ENCODE results near the gene RIN3.

GRCh38 chr14:92659765-92660561 lies 146.4 kb downstream of the RIN3 start:
- TF ChIP-seq, protein P1, sequence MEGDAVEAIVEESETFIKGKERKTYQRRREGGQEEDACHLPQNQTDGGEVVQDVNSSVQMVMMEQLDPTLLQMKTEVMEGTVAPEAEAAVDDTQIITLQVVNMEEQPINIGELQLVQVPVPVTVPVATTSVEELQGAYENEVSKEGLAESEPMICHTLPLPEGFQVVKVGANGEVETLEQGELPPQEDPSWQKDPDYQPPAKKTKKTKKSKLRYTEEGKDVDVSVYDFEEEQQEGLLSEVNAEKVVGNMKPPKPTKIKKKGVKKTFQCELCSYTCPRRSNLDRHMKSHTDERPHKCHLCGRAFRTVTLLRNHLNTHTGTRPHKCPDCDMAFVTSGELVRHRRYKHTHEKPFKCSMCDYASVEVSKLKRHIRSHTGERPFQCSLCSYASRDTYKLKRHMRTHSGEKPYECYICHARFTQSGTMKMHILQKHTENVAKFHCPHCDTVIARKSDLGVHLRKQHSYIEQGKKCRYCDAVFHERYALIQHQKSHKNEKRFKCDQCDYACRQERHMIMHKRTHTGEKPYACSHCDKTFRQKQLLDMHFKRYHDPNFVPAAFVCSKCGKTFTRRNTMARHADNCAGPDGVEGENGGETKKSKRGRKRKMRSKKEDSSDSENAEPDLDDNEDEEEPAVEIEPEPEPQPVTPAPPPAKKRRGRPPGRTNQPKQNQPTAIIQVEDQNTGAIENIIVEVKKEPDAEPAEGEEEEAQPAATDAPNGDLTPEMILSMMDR (IDR thresholded peaks at IDR 0.05): no peak
- no peak for TF ChIP-seq POLR2A (IDR thresholded peaks at IDR 0.05)

Measured in testis (tissue), 2 donors.